Naive thymus-derived CD4-positive, alpha-beta T cell (primary cell): ENCODE data around the gene COX10. TPM values are rescaled to one million over a fixed set of nuclear protein-coding genes. Genes with fewer than 3 reads are reported as not detected.
A peak's percentile ranks its signal among the peaks of the same experiment; 100 is the strongest.
"Not testable (repeated sequence)": the region's sequence is repeated elsewhere in the genome, so short reads cannot be mapped to it uniquely, and the experiment has no call there.

ENCODE experiments used
- ATAC-seq: fragments of 150-1000 bp; cut with Tn5 transposase; 2 replicates; pipeline ENCODE4 v1.10.0; 2021; ENCODE audit warnings: mild to moderate bottlenecking, moderate library complexity
- CTCF ChIA-PET: fragments of 350-600 bp; sonication (Branson Sonifier 250); formaldehyde crosslinking; loops from one replicate; lab custom pipeline; 2021; ENCODE audit warnings: antibody characterized with exemption; lab: Charles Lee
- POLR2A ChIA-PET: fragments of 350-600 bp; sonication (Branson Sonifier 250); formaldehyde crosslinking; loops from one replicate; lab custom pipeline; 2021; ENCODE audit warnings: antibody characterized with exemption, inconsistent platforms; lab: Charles Lee
- DNase-seq, 9 donors: peaks; one replicate each; pipeline versions ENCODE4 v3.0.0 to v3.0.0-alpha.2; 2020 to 2022; ENCODE audit warnings: mixed read lengths in 1 of 9
- H3K27ac ChIP-seq: one replicate; pipeline ENCODE4 v1.7.0; 2013; ENCODE audit warnings: mild to moderate bottlenecking, low read depth, low read length, moderate library complexity
- H3K27me3 ChIP-seq, 2 donors: one replicate each; pipeline ENCODE4 v1.7.0; 2013; ENCODE audit warnings: low read length in 2 of 2, mild to moderate bottlenecking in 2 of 2, moderate library complexity in 2 of 2; ENCODE audit not compliant: control insufficient read depth in 2 of 2, insufficient read depth in 2 of 2
- H3K36me3 ChIP-seq, 3 experiments: 1 replicate in 2 of 3; 2 replicates in 1 of 3; pipeline ENCODE4 v1.7.0; 2013; ENCODE audit warnings: low read length in 3 of 3, mild to moderate bottlenecking in 3 of 3, moderate library complexity in 1 of 3; ENCODE audit not compliant: insufficient read depth in 3 of 3, control insufficient read depth in 2 of 3
- H3K4me1 ChIP-seq, 2 donors: one replicate each; pipeline ENCODE4 v1.7.0; 2013; ENCODE audit warnings: low read length in 2 of 2, mild to moderate bottlenecking in 2 of 2, moderate library complexity in 1 of 2; ENCODE audit not compliant: control insufficient read depth in 2 of 2, insufficient read depth in 2 of 2
- H3K4me3 ChIP-seq: 2 replicates; pipeline ENCODE4 v1.7.0; 2013; ENCODE audit warnings: mild to moderate bottlenecking, low read length
- H3K9me3 ChIP-seq, 3 experiments: 1 replicate in 2 of 3; 2 replicates in 1 of 3; pipeline ENCODE4 v1.7.0; 2013; ENCODE audit warnings: low read length in 3 of 3; ENCODE audit not compliant: control insufficient read depth in 2 of 3
- H3K27ac Mint-ChIP-seq, 9 donors: one replicate each; pipeline ENCODE4 v1.8.0; 2020 to 2022; ENCODE audit warnings: mixed read lengths in 9 of 9, mild to moderate bottlenecking in 8 of 9, moderate library complexity in 5 of 9, inconsistent platforms in 2 of 9
- H3K27me3 Mint-ChIP-seq, 5 donors: one replicate each; pipeline ENCODE4 v1.8.0; 2021 to 2022; ENCODE audit warnings: mixed read lengths in 5 of 5, mild to moderate bottlenecking in 1 of 5
- H3K36me3 Mint-ChIP-seq, 5 donors: one replicate each; pipeline ENCODE4 v1.8.0; 2020 to 2022; ENCODE audit warnings: mixed read lengths in 5 of 5, mild to moderate bottlenecking in 3 of 5, inconsistent platforms in 1 of 5
- H3K4me1 Mint-ChIP-seq, 7 donors: one replicate each; pipeline ENCODE4 v1.8.0; 2020 to 2022; ENCODE audit warnings: mixed read lengths in 7 of 7, mild to moderate bottlenecking in 3 of 7, inconsistent platforms in 1 of 7
- H3K4me3 Mint-ChIP-seq, 10 donors: one replicate each; pipeline ENCODE4 v1.8.0; 2020 to 2022; ENCODE audit warnings: mild to moderate bottlenecking in 10 of 10, mixed read lengths in 10 of 10, moderate library complexity in 6 of 10, inconsistent platforms in 2 of 10
- H3K9me3 Mint-ChIP-seq, 11 donors: one replicate each; pipeline ENCODE4 v1.8.0; 2020 to 2022; ENCODE audit warnings: mixed read lengths in 11 of 11, mild to moderate bottlenecking in 4 of 11, inconsistent platforms in 1 of 11, moderate library complexity in 1 of 11
- intact Hi-C, 2 donors: fragments of 100-400 bp; cut with micrococcal nuclease; formaldehyde crosslinking; loops; one replicate each; pipeline ENCODE4 v1.15.1; 2023
- polyA plus RNA-seq, 2 donors: library from polyadenylated mRNA; unstranded; fragments of 300-500 nt; fragmentation: Illumina TruSeq; gene quantifications; one replicate each; pipeline ENCODE4 v1.2.3, GENCODE V29; 2021
- total RNA-seq, 6 experiments: library from RNA in 5 of 6; stranded (reverse) in 5 of 6; gene quantifications; 1 replicate in 5 of 6; 2 replicates in 1 of 6; pipeline ENCODE4 v1.2.3 and lab custom pipeline; 2021 to 2026

COX10 gene
- total and polyA plus RNA-seq, 7 experiments from 2014 or later = 16.2 to 30.6 (median 20.2) TPM

GRCh38 chr17:14161419-14161818 is 92.1 kb downstream of the COX10 start:
- H3K36me3 ChIP-seq = peaks cover 0 to 3% (median 0%) of the 10 kb centered on the region in 3 experiments
- Mint-ChIP-seq H3K36me3 (peaks cover 3 to 49% (median 22%) of the 10 kb centered on the region in 5 donors), H3K27ac (peak overlapping the region in 1 of 9 donors; percentile 6), H3K9me3 (no peaks in the 10 kb centered on the region), H3K4me3 (no peak overlapping the region), H3K4me1 (peaks cover 6 to 31% (median 24%) of the 10 kb centered on the region in 7 donors), H3K27me3 (no peaks in the 10 kb centered on the region)
- H3K27ac ChIP-seq = no peak overlapping the region
- no peaks in the 10 kb centered on the region for H3K27me3 ChIP-seq
- H3K4me3 ChIP-seq = no peak overlapping the region
- DNase-seq (no peak), ATAC-seq (no peak)
- intact Hi-C loops = no loop called here
- H3K9me3 ChIP-seq = no peaks in the 10 kb centered on the region
- H3K4me1 ChIP-seq = no peaks in the 10 kb centered on the region
- POLR2A ChIA-PET = interaction anchor here (0.8 kb wide), 1 partner anchor 53 kb away, joined by 3 read pairs; no protein-coding TSS in a partner anchor
- CTCF ChIA-PET = no interaction called here

DNA sequence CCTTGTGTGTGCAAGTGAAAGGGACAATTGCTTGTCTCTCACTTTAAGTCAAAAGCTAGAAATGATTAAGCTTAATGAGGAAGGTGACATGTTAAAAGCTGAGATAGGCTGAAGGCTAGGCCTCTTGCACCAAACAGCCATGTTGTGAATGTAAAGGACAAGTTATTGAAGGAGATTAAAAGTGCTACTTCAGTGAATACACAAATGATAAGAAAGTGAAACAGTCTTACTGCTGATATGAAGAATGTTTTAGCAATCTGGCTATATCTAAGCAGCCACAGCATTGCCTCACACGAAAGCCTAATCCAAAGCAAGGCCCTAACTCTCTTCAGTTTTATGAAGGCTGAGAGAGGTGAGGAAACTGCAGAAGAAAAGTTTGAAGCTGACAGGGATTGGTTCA is 96.3 kb downstream of the COX10 start:
- Mint-ChIP-seq H3K36me3 (peaks cover 9 to 65% (median 42%) of the 10 kb centered on the region in 5 donors), H3K27ac (peak overlapping the region in 4 of 9 donors; percentile 6 to 47 (median 28))
- no peak for ATAC-seq

GRCh38 chr17:14167831-14168230 is 98.5 kb downstream of the COX10 start:
- CTCF ChIA-PET, H3K4me3 ChIP-seq, H3K27ac ChIP-seq, H3K4me1 ChIP-seq, POLR2A ChIA-PET, H3K27me3 Mint-ChIP-seq, H3K36me3 ChIP-seq, ATAC-seq, DNase-seq, H3K4me3 Mint-ChIP-seq, H3K27me3 ChIP-seq: not testable (repeated sequence)
- Mint-ChIP-seq H3K27ac (peak overlapping the region in 3 of 9 donors; percentile 17 to 67 (median 40)), H3K4me1 (peaks cover 2 to 19% (median 11%) of the 10 kb centered on the region in 7 donors), H3K36me3 (peaks cover 9 to 56% (median 38%) of the 10 kb centered on the region in 5 donors), H3K9me3 (peaks cover 0 to 24% (median 14%) of the 10 kb centered on the region in 11 donors)
- peaks cover 0 to 14% (median 0%) of the 10 kb centered on the region in 3 experiments for H3K9me3 ChIP-seq
- intact Hi-C loops = loop anchor here in 1 of 2 donors (5.0 kb wide), 1 partner anchor 36 kb away; no protein-coding TSS in a partner anchor

More for the DNA sequence above, 96.3 kb downstream of the COX10 start:
- peaks cover 0 to 24% (median 14%) of the 10 kb centered on the region in 11 donors for H3K9me3 Mint-ChIP-seq
- ChIA-PET POLR2A (interaction anchor here (0.6 kb wide), 1 partner anchor 1279 kb away, joined by 4 read pairs; no protein-coding TSS in a partner anchor), CTCF (no interaction called here)
- H3K27ac ChIP-seq = no peak overlapping the region
- H3K9me3 ChIP-seq = peaks cover 0 to 14% (median 0%) of the 10 kb centered on the region in 3 experiments
- H3K36me3 ChIP-seq = peaks cover 0 to 3% (median 0%) of the 10 kb centered on the region in 3 experiments
- H3K27me3 Mint-ChIP-seq = no peaks in the 10 kb centered on the region
- H3K4me1 Mint-ChIP-seq = peaks cover 2 to 23% (median 15%) of the 10 kb centered on the region in 7 donors
- H3K4me3 Mint-ChIP-seq = no peak overlapping the region
- H3K4me1 ChIP-seq = no peaks in the 10 kb centered on the region
- H3K4me3 ChIP-seq = no peak overlapping the region
- DNase-seq = no peak
- intact Hi-C loops = loop anchor here in 1 of 2 donors (5.0 kb wide), 1 partner anchor 33 kb away; no protein-coding TSS in a partner anchor
- no peaks in the 10 kb centered on the region for H3K27me3 ChIP-seq

GRCh38 chr17:14168582-14168981 is 99.3 kb downstream of the COX10 start:
- peaks cover 0 to 24% (median 14%) of the 10 kb centered on the region in 11 donors for H3K9me3 Mint-ChIP-seq
- no peak overlapping the region for H3K27ac Mint-ChIP-seq
- no peak overlapping the region for H3K4me3 Mint-ChIP-seq
- Histone ChIP-seq H3K4me3 (no peak overlapping the region), H3K4me1 (no peaks in the 10 kb centered on the region), H3K36me3 (no peaks in the 10 kb centered on the region), H3K27me3 (no peaks in the 10 kb centered on the region), H3K27ac (no peak overlapping the region), H3K9me3 (peaks cover 0 to 14% (median 0%) of the 10 kb centered on the region in 3 experiments)
- H3K4me1 Mint-ChIP-seq = peaks cover 2 to 23% (median 15%) of the 10 kb centered on the region in 7 donors
- intact Hi-C loops = loop anchor here in 1 of 2 donors (5.0 kb wide), 1 partner anchor 36 kb away; no protein-coding TSS in a partner anchor
- peaks cover 9 to 51% (median 41%) of the 10 kb centered on the region in 5 donors for H3K36me3 Mint-ChIP-seq
- H3K27me3 Mint-ChIP-seq = no peaks in the 10 kb centered on the region
- DNase-seq = no peak
- CTCF ChIA-PET = no interaction called here
- POLR2A ChIA-PET = no interaction called here
- ATAC-seq = no peak

DNA sequence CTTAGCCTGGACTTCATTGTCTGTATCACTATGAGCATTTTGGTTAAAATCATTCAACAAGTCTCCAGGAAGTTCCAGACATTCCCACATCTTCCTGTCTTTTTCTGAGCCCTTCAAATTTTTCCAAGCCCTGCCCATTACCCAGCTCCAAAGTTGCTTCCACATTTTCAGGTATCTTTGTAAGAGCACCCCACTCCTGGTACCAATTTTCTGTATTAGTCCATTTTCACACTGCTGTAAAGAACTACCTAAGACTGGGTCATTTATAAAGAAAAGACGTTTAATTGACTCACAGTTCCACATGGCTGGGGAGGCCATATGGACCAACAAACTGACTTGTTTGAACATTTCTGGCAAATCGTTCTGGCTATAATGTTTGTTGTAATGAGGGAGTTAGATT is 100.0 kb downstream of the COX10 start:
- POLR2A ChIA-PET = no interaction called here
- no peak overlapping the region for H3K27ac Mint-ChIP-seq
- no peak for DNase-seq

GRCh38 chr17:14169901-14170300 is 100.6 kb downstream of the COX10 start:
- POLR2A ChIA-PET = no interaction called here
- Histone ChIP-seq H3K4me1 (no peaks in the 10 kb centered on the region), H3K36me3 (no peaks in the 10 kb centered on the region), H3K9me3 (peaks cover 0 to 14% (median 0%) of the 10 kb centered on the region in 3 experiments), H3K27me3 (no peaks in the 10 kb centered on the region), H3K4me3 (no peak overlapping the region), H3K27ac (no peak overlapping the region)
- peaks cover 0 to 24% (median 14%) of the 10 kb centered on the region in 11 donors for H3K9me3 Mint-ChIP-seq
- H3K4me3 Mint-ChIP-seq = no peak overlapping the region
- CTCF ChIA-PET = no interaction called here
- intact Hi-C loops = loop anchor here in 1 of 2 donors (5.0 kb wide), 1 partner anchor 38 kb away; no protein-coding TSS in a partner anchor
- no peaks in the 10 kb centered on the region for H3K27me3 Mint-ChIP-seq
- no peak for ATAC-seq
- H3K4me1 Mint-ChIP-seq = peaks cover 0 to 18% (median 11%) of the 10 kb centered on the region in 7 donors
- DNase-seq = no peak
- H3K27ac Mint-ChIP-seq = no peak overlapping the region
- peaks cover 9 to 47% (median 39%) of the 10 kb centered on the region in 5 donors for H3K36me3 Mint-ChIP-seq

More for the DNA sequence above, 100.0 kb downstream of the COX10 start:
- H3K9me3 ChIP-seq = peaks cover 0 to 14% (median 0%) of the 10 kb centered on the region in 3 experiments
- CTCF ChIA-PET = no interaction called here
- H3K4me3 ChIP-seq = no peak overlapping the region
- H3K27ac ChIP-seq = no peak overlapping the region
- Mint-ChIP-seq H3K9me3 (peaks cover 0 to 24% (median 14%) of the 10 kb centered on the region in 11 donors), H3K4me1 (peaks cover 2 to 23% (median 15%) of the 10 kb centered on the region in 7 donors), H3K4me3 (no peak overlapping the region), H3K36me3 (peaks cover 9 to 51% (median 39%) of the 10 kb centered on the region in 5 donors), H3K27me3 (no peaks in the 10 kb centered on the region)
- no peaks in the 10 kb centered on the region for H3K4me1 ChIP-seq
- no peaks in the 10 kb centered on the region for H3K36me3 ChIP-seq
- no peaks in the 10 kb centered on the region for H3K27me3 ChIP-seq
- ATAC-seq = no peak
- intact Hi-C loops = loop anchor here in 1 of 2 donors (5.0 kb wide), 1 partner anchor 37 kb away; no protein-coding TSS in a partner anchor
